HG02642 (cell line): Measurements from ENCODE around the gene MAN1B1.

ENCODE experiments used
- ATAC-seq: cut with Tn5 transposase; IDR thresholded peaks from one replicate; pipeline ENCODE4 v1.9.1; 2021; ENCODE audit warnings: mild to moderate bottlenecking; ENCODE audit not compliant: unreplicated experiment, poor library complexity

The MAN1B1 gene

DNA sequence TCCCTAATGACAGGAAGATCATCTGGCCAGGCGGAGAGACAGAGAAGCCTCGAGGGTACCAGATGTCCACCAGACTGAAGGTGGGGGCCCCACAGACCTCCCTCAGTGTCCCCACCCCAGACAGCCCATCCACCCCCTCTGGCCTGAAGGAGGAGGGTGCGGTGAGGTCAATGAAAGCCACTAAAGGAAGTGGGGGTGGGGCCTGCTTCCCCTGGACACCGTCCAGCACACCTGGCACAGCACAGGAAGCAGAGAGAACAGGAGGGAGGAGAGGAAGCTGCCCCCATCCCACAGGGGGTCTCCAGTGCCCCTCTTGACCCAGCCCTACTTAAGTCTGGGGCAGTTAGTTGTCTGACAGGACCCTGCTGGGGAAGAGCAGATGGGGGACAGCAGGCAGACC, 71.8 kb downstream of the MAN1B1 start:
- no peak for ATAC-seq
